A549 (cell line): Measurements from ENCODE around the gene SYTL2. TPM values are rescaled to one million over a fixed set of nuclear protein-coding genes. Genes with fewer than 3 reads are reported as not detected.

Experiments
- ATAC-seq, 2 experiments: fragments of 200-7000 bp in 1 of 2; fragments of >200 bp in 1 of 2; cut with Nextera tagmentation in 1 of 2; cut with Tn5 transposase in 1 of 2; 3 replicates each; pipeline versions ENCODE4 v1.8.0 to v1.9.1; 2018 to 2020; ENCODE audit warnings: mild to moderate bottlenecking in 1 of 2, moderate library complexity in 1 of 2
- CTCF ChIA-PET: fragments of 300-600 bp; sonication (Branson Sonifier 250); formaldehyde crosslinking; extraction: SDS; loops from one replicate; lab custom pipeline; 2021; ENCODE audit warnings: antibody characterized with exemption, inconsistent platforms; lab: Yijun Ruan, JAX
- POLR2A ChIA-PET: fragments of 350-600 bp; formaldehyde crosslinking; extraction: SDS; loops from one replicate; lab custom pipeline; 2021; ENCODE audit warnings: antibody characterized with exemption, inconsistent platforms; lab: Yijun Ruan, JAX
- DNase-seq, 2 experiments: peaks; one replicate each; pipeline versions ENCODE4 v3.0.0 to v3.0.0-alpha.2; 2011 to 2016; ENCODE audit warnings: low read depth in 1 of 2, low spot score in 1 of 2
- FAIRE-seq: peaks from 2 replicates; lab custom pipeline; 2011; peaks lifted over from hg19 to GRCh38; lab: Jason Lieb, UNC
- H3K27ac ChIP-seq, 2 experiments: fragments of >200 bp; sonication (Bioruptor Twin); formaldehyde crosslinking; 3 replicates each; pipeline ENCODE4 v1.5.1; 2016 to 2017
- H3K4me1 ChIP-seq: fragments of >200 bp; sonication (Bioruptor Twin); formaldehyde crosslinking; 3 replicates; pipeline ENCODE4 v1.6.1; 2016
- H3K4me2 ChIP-seq: fragments of >200 bp; sonication (Bioruptor Twin); formaldehyde crosslinking; 3 replicates; pipeline ENCODE4 v1.6.1; 2016
- H3K4me3 ChIP-seq: fragments of >200 bp; sonication (Bioruptor Twin); formaldehyde crosslinking; 3 replicates; pipeline ENCODE4 v1.5.1; 2016
- H3K9me3 ChIP-seq: fragments of >200 bp; sonication (Bioruptor Twin); formaldehyde crosslinking; 3 replicates; pipeline ENCODE4 v1.6.1; 2016
- BCL3 ChIP-seq: fragments of >200 bp; sonication (Bioruptor Twin); formaldehyde crosslinking; IDR thresholded peaks from 3 replicates; pipeline ENCODE4 v1.6.1; 2016
- CBX2 ChIP-seq: fragments of 200-600 bp; sonication (generic); IDR thresholded peaks from 2 replicates; pipeline ENCODE4 v1.6.1; 2016; ENCODE audit warnings: low read depth, mild to moderate bottlenecking, borderline replicate concordance
- CEBPB ChIP-seq, 2 experiments: fragments of >200 bp in 1 of 2; sonication (Bioruptor Twin) in 1 of 2; formaldehyde crosslinking in 1 of 2; IDR thresholded peaks; 2 replicates each; pipeline ENCODE4 v1.6.1; 2012 to 2016
- CHD4 ChIP-seq: fragments of 200-600 bp; sonication (generic); IDR thresholded peaks from 2 replicates; pipeline ENCODE4 v1.6.1; 2016; ENCODE audit warnings: antibody characterized with exemption, mild to moderate bottlenecking, borderline replicate concordance
- E2F6 ChIP-seq: IDR thresholded peaks from 2 replicates; pipeline ENCODE4 v1.6.1; 2012; ENCODE audit warnings: low read depth, borderline replicate concordance
- EHF ChIP-seq: fragments of 250-450 bp; sonication (Bioruptor Pico); IDR thresholded peaks from 2 replicates; pipeline ENCODE4 v1.5.0; 2020; ENCODE audit warnings: mild to moderate bottlenecking
- ELK1 ChIP-seq: fragments of 150-350 bp; IDR thresholded peaks from 2 replicates; pipeline ENCODE4 v1.6.1; 2014; ENCODE audit warnings: low read depth, mild to moderate bottlenecking, low read length
- EP300 ChIP-seq, 2 experiments: fragments of >200 bp; sonication (Bioruptor Twin); formaldehyde crosslinking; IDR thresholded peaks; 2 replicates in 1 of 2; 3 replicates in 1 of 2; pipeline ENCODE4 v1.6.1; 2016 to 2017
- FOSB ChIP-seq: fragments of 250-450 bp; sonication (Bioruptor Pico); IDR thresholded peaks from 2 replicates; pipeline ENCODE4 v1.5.0; 2020; ENCODE audit warnings: mild to moderate bottlenecking, moderate library complexity
- FOXS1 ChIP-seq: fragments of 250-450 bp; sonication (Bioruptor Pico); IDR thresholded peaks from 2 replicates; pipeline ENCODE4 v1.5.0; 2020; ENCODE audit warnings: mild to moderate bottlenecking, moderate library complexity
- HEYL ChIP-seq: fragments of 250-450 bp; sonication (Bioruptor Pico); IDR thresholded peaks from 2 replicates; pipeline ENCODE4 v1.8.0; 2021; ENCODE audit warnings: mild to moderate bottlenecking, moderate library complexity
- HOXA7 ChIP-seq: fragments of 250-450 bp; sonication (Bioruptor Pico); IDR thresholded peaks from 2 replicates; pipeline ENCODE4 v1.5.0; 2020; ENCODE audit warnings: mild to moderate bottlenecking, moderate library complexity
- HOXB13 ChIP-seq: fragments of 250-450 bp; sonication (Bioruptor Pico); IDR thresholded peaks from 2 replicates; pipeline ENCODE4 v1.5.0; 2020; ENCODE audit warnings: low read depth, mild to moderate bottlenecking, moderate library complexity
- HOXB5 ChIP-seq: fragments of 250-450 bp; sonication (Bioruptor Pico); IDR thresholded peaks from 2 replicates; pipeline ENCODE4 v1.5.0; 2020; ENCODE audit warnings: mild to moderate bottlenecking, moderate library complexity
- JUNB ChIP-seq: fragments of >200 bp; sonication (Bioruptor Twin); formaldehyde crosslinking; IDR thresholded peaks from 2 replicates; pipeline ENCODE4 v1.6.1; 2016
- KDM5A ChIP-seq: fragments of 200-600 bp; sonication (generic); IDR thresholded peaks from 2 replicates; pipeline ENCODE4 v1.6.1; 2016; ENCODE audit warnings: antibody characterized with exemption, mild to moderate bottlenecking
- MAZ ChIP-seq: fragments of 150-350 bp; IDR thresholded peaks from 2 replicates; pipeline ENCODE4 v1.6.1; 2014; ENCODE audit warnings: antibody characterized with exemption, low read depth, low read length, borderline replicate concordance
- NFE2L2 ChIP-seq: fragments of 150-350 bp; conservative IDR thresholded peaks from 2 replicates; pipeline ENCODE4 v1.6.1; 2014; ENCODE audit warnings: low read length
- NPAS2 ChIP-seq: fragments of 250-450 bp; sonication (Bioruptor Pico); IDR thresholded peaks from 2 replicates; pipeline ENCODE4 v1.8.0; 2022; ENCODE audit warnings: mild to moderate bottlenecking, moderate library complexity, borderline replicate concordance
- POLR2AphosphoS2 ChIP-seq: conservative IDR thresholded peaks from 2 replicates; pipeline ENCODE4 v1.6.1; 2012; ENCODE audit warnings: low read length, improper control_type of control experiment, inconsistent platforms
- RARB ChIP-seq: fragments of 250-450 bp; sonication (Bioruptor Pico); IDR thresholded peaks from 2 replicates; pipeline ENCODE4 v1.8.0; 2021; ENCODE audit warnings: mild to moderate bottlenecking, moderate library complexity
- REST ChIP-seq: fragments of 200-600 bp; sonication (generic); IDR thresholded peaks from 2 replicates; pipeline ENCODE4 v1.6.1; 2016; ENCODE audit warnings: antibody characterized with exemption, mild to moderate bottlenecking, moderate library complexity
- RNF2 ChIP-seq: fragments of 200-600 bp; sonication (generic); IDR thresholded peaks from 2 replicates; pipeline ENCODE4 v1.6.1; 2016; ENCODE audit warnings: low read depth, mild to moderate bottlenecking, antibody characterized with exemption, moderate library complexity, borderline replicate concordance
- SMC3 ChIP-seq: fragments of >200 bp; sonication (Bioruptor Twin); formaldehyde crosslinking; IDR thresholded peaks from 3 replicates; pipeline ENCODE4 v1.6.1; 2018; ENCODE audit warnings: inconsistent platforms
- SREBF2 ChIP-seq: fragments of 450-650 bp; IDR thresholded peaks from 2 replicates; pipeline ENCODE4 v1.6.1; 2014; ENCODE audit warnings: mild to moderate bottlenecking, moderate library complexity
- TP53 ChIP-seq: fragments of 250-450 bp; sonication (Bioruptor Pico); IDR thresholded peaks from 2 replicates; pipeline ENCODE4 v1.5.0; 2021; ENCODE audit warnings: mild to moderate bottlenecking, moderate library complexity
- ZC3H11A ChIP-seq: fragments of 450-650 bp; IDR thresholded peaks from 2 replicates; pipeline ENCODE4 v1.6.1; 2014; ENCODE audit warnings: antibody characterized with exemption, mild to moderate bottlenecking
- ZFP36 ChIP-seq: fragments of 450-650 bp; IDR thresholded peaks from 2 replicates; pipeline ENCODE4 v1.6.1; 2014; ENCODE audit warnings: borderline replicate concordance; ENCODE audit not compliant: partially characterized antibody
- ZNF302 ChIP-seq: fragments of 250-450 bp; sonication (Bioruptor Pico); IDR thresholded peaks from 2 replicates; pipeline ENCODE4 v1.9.0; 2021; ENCODE audit warnings: inconsistent platforms, mild to moderate bottlenecking, moderate library complexity
- WGBS: methylation state at CpG from one replicate; pipeline ENCODE4 v1.1.6; 2017; ENCODE audit errors: missing lambda C conversion rate; 5-methylcytosine and 5-hydroxymethylcytosine counted together
- polyA plus RNA-seq, 4 experiments: library from polyadenylated mRNA; depleted of rRNA in 3 of 4; stranded (reverse); fragments of >200 nt; fragmentation: RNase III in 1 of 4; extraction: RNeasy Plus Mini Kit Qiagen cat#74134 plus additional on column Dnase treatment in 1 of 4; gene quantifications; 2 replicates in 3 of 4; 3 replicates in 1 of 4; pipeline ENCODE4 v1.2.3, GENCODE V29; 2011 to 2017

Gene SYTL2
- polyA plus RNA-seq, 2 of the 4 experiments (the other 2 are of a cell fraction), result 11.6 to 34.2 TPM

- peak in 1 of 2 experiments; percentile 12 for DNase-seq
- H3K9me3 ChIP-seq, result no peaks in the 10 kb centered on the region
- FAIRE-seq, result no peak
- ChIA-PET CTCF (interaction anchor here (0.7 to 2.6 kb wide), 3 partner anchors 10 to 169 kb away, joined by 4 to 12 read pairs (median 6); partner anchors contain the start of gene CCDC83), POLR2A (interaction anchor here (1.6 kb wide), 1 partner anchor 21 kb away, joined by 5 read pairs; the partner anchor contains the start of gene CREBZF)
- no peak for TF ChIP-seq NPAS2 (CRISPR knock-in tag)
- TF ChIP-seq ZC3H11A, result no peak
- no peak for TF ChIP-seq ZNF302
- TF ChIP-seq RNF2, result no peak
- no peak for TF ChIP-seq CBX2
- TF ChIP-seq SMC3, result no peak
- no peak for TF ChIP-seq FOSB
- TF ChIP-seq KDM5A, result no peak
- no peak for TF ChIP-seq SREBF2
- no peak for TF ChIP-seq HEYL
- TF ChIP-seq FOXS1 (CRISPR knock-in tag), result no peak
- TF ChIP-seq CHD4, result no peak
- no peak for TF ChIP-seq NFE2L2
- TF ChIP-seq REST, result no peak
- TF ChIP-seq ZFP36, result no peak
- no peak for TF ChIP-seq BCL3
- TF ChIP-seq, all 56 proteins: peak for 0
- Histone ChIP-seq H3K27ac (no peak within 1 kb of the TSS), H3K4me2 (no peak within 1 kb of the TSS), H3K4me3 (no peak within 1 kb of the TSS), H3K4me1 (no peaks in the 10 kb centered on the region)
- WGBS, result 85% methylated on average over 13 of the region's 13 CpGs
- ATAC-seq, result peak in 1 of 2 experiments; percentile 64; a peak in 3 of 6 replicates
Measured at GRCh38 chr11:85685820-85686459, 125.0 kb downstream of the SYTL2 start, which contains the start of gene CCDC89. Gene CCDC89, minus strand, starts transcription at chr11:85686195. Its CDS starts 65 bp downstream, at chr11:85686130.

GRCh38 chr11:85685125-85685819 is 125.7 kb downstream of the SYTL2 start:
- H3K4me2 ChIP-seq, result no peak overlapping the region
- no peak for DNase-seq
- 92% methylated on average over 15 of the region's 15 CpGs for WGBS
- TF ChIP-seq HOXB13 (CRISPR knock-in tag) (no peak), ELK1 (no peak), MAZ (no peak), CEBPB (IDR thresholded peaks at IDR 0.05) (no peak), ZNF302 (no peak), CBX2 (no peak), HOXB5 (CRISPR knock-in tag) (no peak), EP300 (IDR thresholded peaks at IDR 0.05) (no peak), POLR2AphosphoS2 (no peak), RARB (no peak), TP53 (CRISPR knock-in tag) (no peak), EHF (CRISPR knock-in tag) (no peak), E2F6 (no peak), JUNB (no peak), HOXA7 (CRISPR knock-in tag) (no peak)
- TF ChIP-seq, all 56 proteins: peak for 0
- ChIA-PET CTCF (interaction anchor here (1.3 to 2.6 kb wide), 4 partner anchors 11 to 169 kb away, joined by 3 to 12 read pairs (median 5); partner anchors contain the start of gene CCDC83), POLR2A (interaction anchor here (1.6 kb wide), 1 partner anchor 21 kb away, joined by 5 read pairs; the partner anchor contains the start of gene CREBZF)
- no peaks in the 10 kb centered on the region for H3K9me3 ChIP-seq
- no peak overlapping the region for H3K4me3 ChIP-seq
- peak in 1 of 2 experiments; percentile 35; a peak in 3 of 6 replicates for ATAC-seq
- H3K4me1 ChIP-seq, result no peaks in the 10 kb centered on the region
- H3K27ac ChIP-seq, result no peak overlapping the region
- no peak for FAIRE-seq
